Neural cell (in vitro differentiated cells): Measurements from ENCODE around the gene NECTIN4.
A peak's percentile ranks its signal among the peaks of the same experiment; 100 is the strongest.

Experiments used
- CTCF ChIP-seq: fragments of 450-650 bp; IDR thresholded peaks from 2 replicates; pipeline ENCODE4 v1.5.1; 2014; ENCODE audit warnings: antibody characterized with exemption, mild to moderate bottlenecking, moderate library complexity; ENCODE audit not compliant: poor library complexity, severe bottlenecking
- EP300 ChIP-seq: fragments of 450-650 bp; conservative IDR thresholded peaks from 2 replicates; pipeline ENCODE4 v1.6.1; 2014; ENCODE audit warnings: antibody characterized with exemption, mild to moderate bottlenecking, moderate library complexity; ENCODE audit not compliant: poor library complexity, severe bottlenecking
- EZH2 ChIP-seq: fragments of 200-600, 300-800 bp; shearing (Covaris generic), sonication (generic); IDR thresholded peaks from 2 replicates; pipeline ENCODE4 v1.6.1; 2014; ENCODE audit warnings: antibody characterized with exemption, low read length, borderline replicate concordance, mild to moderate bottlenecking; ENCODE audit not compliant: insufficient read depth, poor library complexity, severe bottlenecking
- POLR2AphosphoS5 ChIP-seq: IDR thresholded peaks from 2 replicates; pipeline ENCODE4 v1.6.1; 2012
- RAD21 ChIP-seq: fragments of 450-650 bp; conservative IDR thresholded peaks from 2 replicates; pipeline ENCODE4 v1.6.1; 2014; ENCODE audit warnings: antibody characterized with exemption, mild to moderate bottlenecking, moderate library complexity
- REST ChIP-seq: IDR thresholded peaks from 2 replicates; pipeline ENCODE4 v1.6.1; 2012; ENCODE audit warnings: borderline replicate concordance
- TAF1 ChIP-seq: IDR thresholded peaks from 2 replicates; pipeline ENCODE4 v1.6.1; 2012; ENCODE audit warnings: low read depth

GRCh38 chr1:161117759-161118581, 28.6 kb upstream of the NECTIN4 start, which contains the start of the genes NIT1 and PFDN2:
- TF ChIP-seq CTCF: no peak
- peak; percentile 98 for TF ChIP-seq POLR2AphosphoS5
- TF ChIP-seq EZH2: no peak
- TF ChIP-seq EP300: peak; percentile 58
- TF ChIP-seq REST: peak; percentile 93
- TF ChIP-seq TAF1: peak; percentile 97
- TF ChIP-seq RAD21: peak; percentile 40
